Measurements from ENCODE around the gene BICD1.

BICD1 gene

GRCh38 chr12:32281098-32281497 lies 174.5 kb downstream of the BICD1 start:
- DNase-seq (ENCODE audit: low read depth in 2 of 2), result no peak

DNA sequence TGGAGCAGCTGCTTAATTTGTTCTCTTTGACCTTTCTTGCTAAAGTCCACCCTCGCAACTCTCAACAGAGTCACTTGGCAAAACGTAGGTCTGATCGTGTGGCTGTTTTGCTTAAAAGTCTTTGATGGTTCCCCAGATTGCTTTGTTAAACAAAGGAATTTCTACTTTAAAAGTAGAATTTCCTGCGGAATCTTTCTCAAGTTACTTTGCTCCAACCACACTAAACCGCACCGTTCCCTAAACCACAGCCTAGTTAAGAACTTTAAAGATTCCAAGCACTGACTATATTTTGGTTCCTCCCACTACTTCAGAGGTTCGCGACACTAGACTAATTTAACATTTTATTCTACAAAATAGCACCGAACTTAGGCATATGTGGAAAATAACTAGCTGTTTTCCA lies 177.9 kb downstream of the BICD1 start:
- no peak for DNase-seq (ENCODE audit: low read depth in 2 of 2)

DNA sequence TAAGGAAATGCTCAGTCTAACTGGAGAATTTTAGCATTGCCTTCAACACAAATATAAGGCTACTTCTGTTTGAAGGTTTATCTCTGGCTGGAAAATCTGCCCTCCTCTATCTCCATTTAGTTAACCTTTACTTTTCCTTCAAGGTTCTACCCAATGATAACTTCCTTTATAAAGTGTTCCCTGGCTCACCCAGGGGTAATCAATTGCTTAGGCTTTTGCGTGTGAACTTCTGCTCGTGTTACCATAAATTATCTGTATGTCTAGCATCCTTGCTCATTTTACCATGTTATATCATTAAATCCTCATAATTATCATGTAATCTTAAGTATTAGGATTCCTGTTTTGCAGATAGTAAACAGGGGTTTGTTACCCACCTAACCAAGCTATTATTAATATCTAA lies 178.4 kb downstream of the BICD1 start:
- DNase-seq (ENCODE audit: low read depth in 2 of 2), result no peak

DNA sequence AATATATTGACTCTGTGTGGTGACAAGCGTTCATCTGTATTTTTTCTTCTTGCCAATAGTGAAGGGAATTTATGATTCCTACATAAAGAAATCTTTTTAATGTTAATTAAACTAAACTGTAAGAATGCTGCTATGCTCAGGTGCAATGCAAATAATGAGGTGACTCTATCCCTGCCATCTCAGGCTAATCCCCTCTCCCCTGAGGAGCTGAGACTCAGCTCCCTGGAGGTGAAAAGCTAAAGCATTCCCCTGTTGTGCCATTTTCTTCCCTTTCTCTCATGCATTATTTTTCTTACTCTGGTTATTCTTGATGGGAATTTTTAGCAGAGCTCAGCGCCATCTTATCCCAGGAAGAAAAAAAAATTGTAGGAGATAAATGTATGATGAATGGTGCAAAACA lies 178.8 kb downstream of the BICD1 start:
- no peak for DNase-seq (ENCODE audit: low read depth in 2 of 2)

DNA sequence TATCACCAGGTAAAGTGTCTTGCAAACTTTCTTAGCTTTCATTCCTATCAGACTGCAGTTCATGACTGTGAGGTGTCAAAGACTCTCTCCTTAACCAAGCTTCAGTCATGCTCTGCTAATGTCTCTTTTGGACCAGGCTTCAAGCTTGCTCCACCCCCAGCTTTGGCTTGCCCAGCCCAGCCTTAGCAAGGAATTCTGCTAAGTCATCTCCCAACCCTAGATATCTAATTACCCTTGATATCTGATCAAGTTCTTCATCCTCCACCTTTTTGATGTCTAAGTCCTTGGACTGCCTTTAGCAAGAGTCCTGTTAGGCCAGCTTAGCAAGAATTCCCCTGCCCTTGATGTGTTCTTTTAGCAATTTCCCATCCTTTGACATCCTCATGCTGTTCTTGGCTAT lies 183.8 kb downstream of the BICD1 start:
- DNase-seq (ENCODE audit: low read depth in 2 of 2), result no peak

- DNase-seq (ENCODE audit: low read depth in 2 of 2), result no peak
Observed at GRCh38 chr12:32292151-32292550, 185.5 kb downstream of the BICD1 start.

GRCh38 chr12:32293808-32294419 lies 187.3 kb downstream of the BICD1 start:
- no peak for DNase-seq (ENCODE audit: low read depth in 2 of 2)

DNA sequence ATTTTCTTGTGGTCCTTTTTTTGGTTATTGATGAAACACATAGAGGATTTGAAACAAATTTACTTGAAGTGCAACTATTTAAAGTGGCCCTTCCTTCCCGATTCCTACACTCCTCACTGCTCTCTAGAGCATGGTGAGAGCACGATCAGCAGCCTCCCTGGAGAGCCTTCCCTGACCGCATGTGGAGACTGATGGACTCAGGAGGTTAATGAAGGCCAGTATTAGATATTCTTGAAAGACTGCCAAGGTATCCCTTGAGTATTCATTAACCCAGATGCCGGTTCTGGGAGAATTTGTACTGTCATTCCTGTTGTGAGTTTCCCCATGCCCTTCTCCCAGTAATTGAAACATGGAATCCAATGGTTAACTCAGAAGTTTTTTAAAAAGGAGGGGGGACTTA lies 189.9 kb downstream of the BICD1 start:
- DNase-seq (ENCODE audit: low read depth in 2 of 2), result no peak

GRCh38 chr12:32298917-32299316 lies 192.3 kb downstream of the BICD1 start:
- DNase-seq (ENCODE audit: low read depth in 2 of 2), result no peak

DNA sequence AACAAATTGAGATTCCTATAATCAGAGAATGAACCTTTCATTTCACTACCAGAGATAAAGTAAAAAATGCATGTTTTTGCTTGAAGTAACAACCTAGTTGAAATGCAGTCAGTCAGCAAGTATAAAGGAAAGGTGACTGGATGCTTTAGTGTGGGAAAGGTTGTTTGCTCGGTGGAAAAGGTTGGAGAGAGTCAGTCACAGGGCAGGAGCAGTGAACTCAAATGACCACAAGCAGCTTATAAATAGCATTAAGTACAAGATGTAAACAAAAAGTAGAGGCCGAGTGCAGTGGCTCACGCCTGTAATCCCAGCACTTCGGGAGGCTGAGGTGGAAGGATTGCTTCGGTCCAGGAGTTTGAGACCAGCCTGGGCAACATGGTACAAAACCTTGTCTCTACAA lies 194.6 kb downstream of the BICD1 start:
- no peak for DNase-seq (ENCODE audit: low read depth in 2 of 2)

DNA sequence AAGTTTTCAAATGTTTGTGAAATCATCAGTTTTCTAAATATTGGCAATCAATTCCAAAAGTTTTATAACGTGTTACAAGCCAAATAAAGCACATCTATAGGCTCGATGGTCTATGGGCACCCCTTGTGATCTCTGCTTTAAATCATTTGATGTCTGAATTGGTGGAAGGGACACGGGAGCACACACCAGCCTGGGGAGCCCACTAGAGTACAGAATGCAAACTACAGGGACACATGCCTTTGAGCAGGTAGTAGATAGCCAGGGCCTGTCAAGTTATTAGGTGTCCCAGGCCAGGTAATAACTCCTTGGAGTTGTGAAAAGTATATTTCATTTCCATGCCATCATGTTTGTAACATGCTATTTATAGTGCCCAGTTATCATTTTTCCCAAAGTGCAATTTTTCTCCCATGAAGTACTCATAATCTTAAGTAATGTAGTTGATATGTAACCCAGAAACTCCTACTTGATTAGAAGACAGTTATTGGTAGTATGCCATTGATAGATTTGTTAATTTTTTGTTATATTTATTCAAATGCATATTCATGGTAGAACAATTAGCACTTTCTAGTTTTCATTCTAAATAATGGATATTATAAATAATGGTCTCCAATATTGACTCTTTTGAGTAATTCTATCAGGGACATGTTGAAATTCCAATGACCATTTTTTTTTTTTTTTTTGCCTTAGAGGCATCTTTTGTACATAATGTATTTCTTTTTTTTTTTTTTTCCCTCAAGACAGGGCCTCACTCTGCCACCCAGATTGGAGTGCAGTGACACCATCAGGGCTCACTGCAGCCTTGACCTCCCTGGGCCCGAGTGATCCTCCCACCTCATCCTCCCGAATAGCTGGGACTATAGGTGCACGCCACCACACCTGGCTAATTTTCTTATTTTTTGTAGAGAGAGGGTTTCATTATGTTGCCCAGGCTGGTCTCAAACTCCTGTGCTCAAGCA lies 195.8 kb downstream of the BICD1 start:
- no peak for DNase-seq (ENCODE audit: low read depth in 2 of 2)

- DNase-seq (ENCODE audit: low read depth in 2 of 2), result no peak
Observed at GRCh38 chr12:32303174-32303549, 196.5 kb downstream of the BICD1 start.

DNA sequence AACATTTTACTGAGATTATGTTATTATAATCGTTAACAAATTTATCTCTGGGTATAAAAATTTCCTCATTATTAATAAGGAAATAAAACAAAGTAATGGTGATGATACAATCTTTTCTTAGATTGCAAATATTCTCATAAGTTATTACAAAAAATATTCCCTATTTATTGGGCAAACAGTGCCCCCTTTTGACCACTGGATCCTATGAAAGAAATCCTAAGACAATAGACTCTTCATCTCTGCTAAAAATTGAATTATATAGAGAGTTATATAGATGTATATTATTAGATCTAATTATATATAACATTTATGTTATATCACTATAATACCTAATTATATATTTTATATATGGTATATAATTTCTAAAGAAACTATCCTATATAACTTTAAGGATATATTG lies 198.5 kb downstream of the BICD1 start:
- DNase-seq (ENCODE audit: low read depth in 2 of 2), result no peak

GRCh38 chr12:32307326-32307725 lies 200.7 kb downstream of the BICD1 start:
- DNase-seq (ENCODE audit: low read depth in 2 of 2), result no peak

DNA sequence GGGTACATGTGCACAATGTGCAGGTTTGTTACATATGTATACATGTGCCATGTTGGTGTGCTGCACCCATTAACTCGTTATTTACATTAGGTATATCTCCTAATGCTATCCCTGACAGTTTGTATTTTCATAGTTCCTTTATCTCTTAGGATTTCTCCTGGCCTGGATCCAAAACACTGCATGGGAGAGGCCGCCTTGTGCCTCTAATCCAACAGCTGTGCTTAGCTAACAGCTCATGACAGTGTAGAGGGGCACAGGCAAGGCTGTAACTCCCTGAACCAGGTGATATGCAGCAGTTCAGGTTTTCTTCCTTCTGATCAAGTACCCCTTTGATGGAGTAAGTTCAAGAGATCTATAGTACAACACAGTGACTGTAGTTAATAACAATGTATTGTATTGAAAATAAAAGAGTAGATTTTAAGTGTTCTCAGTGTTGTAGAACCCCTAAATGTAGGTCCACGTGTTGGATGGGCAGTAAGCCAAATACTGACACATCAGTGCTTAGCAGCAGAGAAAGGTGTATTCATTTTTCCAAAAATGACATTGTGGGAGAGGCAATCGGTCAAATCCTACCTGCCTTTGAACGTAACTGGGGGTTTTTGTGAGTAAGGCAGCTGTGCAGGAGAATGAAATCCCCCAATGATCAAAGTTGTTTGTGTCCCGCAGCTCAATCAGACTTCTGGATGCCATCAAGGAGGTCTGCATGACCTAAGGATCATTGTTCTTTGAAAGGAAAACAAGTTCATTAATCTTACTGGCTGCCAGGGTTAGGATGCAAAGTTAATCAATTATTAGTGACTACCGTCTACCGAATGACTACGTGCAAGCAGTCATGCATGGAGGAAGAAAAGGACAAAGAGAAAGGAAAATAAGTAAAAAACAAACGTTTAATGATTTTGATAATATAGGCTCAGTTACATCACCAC lies 203.4 kb downstream of the BICD1 start:
- DNase-seq (ENCODE audit: low read depth in 2 of 2), result no peak

DNA sequence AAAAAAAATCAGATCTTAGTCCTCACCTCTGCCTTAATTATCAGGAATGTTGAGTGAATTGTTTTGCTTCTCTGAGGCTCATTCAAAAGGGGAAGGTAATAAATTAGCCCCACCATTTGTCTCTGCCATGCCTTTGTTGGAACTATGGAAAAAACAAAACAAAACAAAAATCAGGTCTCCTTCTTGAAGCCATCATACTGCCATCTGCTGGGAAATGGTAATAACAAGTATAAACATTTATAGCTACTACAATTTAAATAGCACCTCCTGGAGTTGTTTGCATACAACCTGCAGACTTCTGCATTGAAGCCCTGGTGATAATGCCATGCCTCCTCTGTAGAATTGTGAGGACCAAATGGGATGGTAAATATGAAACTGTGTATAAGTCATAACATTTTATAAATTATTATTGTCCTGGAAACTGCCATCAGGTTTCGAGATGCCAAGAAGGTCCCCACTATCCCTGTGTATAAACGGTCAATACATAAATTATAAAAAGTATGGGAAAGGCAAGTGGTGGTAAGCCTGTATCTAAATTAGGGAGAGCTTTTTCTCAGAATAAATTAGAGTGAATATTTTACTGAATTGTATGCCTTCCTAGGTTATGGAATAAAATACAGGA lies 205.5 kb downstream of the BICD1 start:
- DNase-seq (ENCODE audit: low read depth in 2 of 2), result no peak

DNA sequence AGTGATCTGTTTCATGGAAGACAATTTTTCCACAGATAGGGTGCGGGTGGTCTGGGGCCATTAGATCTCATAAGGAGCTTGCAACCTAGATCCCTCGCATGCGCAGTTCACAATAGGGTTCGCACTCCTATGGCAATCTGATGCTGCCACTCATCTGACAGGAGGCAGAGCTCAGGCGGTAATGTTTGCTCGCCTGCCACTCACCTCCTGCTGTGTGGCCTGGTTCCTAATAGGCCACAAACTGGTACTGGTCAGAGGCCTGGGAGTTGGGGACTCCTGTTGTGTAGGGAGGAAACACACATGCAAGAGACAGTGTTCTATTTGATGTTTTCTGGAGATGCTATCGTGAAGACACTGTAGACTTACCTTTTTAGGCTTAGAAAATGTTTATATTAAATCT lies 215.7 kb downstream of the BICD1 start:
- DNase-seq (ENCODE audit: low read depth in 2 of 2), result no peak

- no peak for DNase-seq (ENCODE audit: low read depth in 2 of 2)
Observed at GRCh38 chr12:32331133-32331532, 224.5 kb downstream of the BICD1 start.

DNA sequence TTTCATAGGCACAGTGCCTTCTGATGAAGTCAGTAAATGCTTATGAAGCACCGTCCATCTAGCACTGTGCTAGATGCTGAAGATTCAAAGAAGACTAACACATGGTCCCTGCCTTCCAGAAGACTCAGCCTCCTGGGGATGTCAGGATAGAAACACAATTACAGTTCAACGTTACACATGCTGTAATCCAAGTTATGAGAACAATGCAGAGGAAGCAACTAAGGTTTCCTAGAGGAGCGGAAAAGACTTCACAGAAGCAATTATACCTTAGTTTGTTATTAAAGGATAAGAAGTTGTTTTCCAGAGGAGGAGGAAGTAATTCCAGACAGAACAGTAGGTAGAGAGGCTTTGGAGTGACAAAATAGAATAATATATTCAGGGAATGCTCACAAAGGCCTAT lies 225.8 kb downstream of the BICD1 start:
- DNase-seq (ENCODE audit: low read depth in 2 of 2), result no peak

DNA sequence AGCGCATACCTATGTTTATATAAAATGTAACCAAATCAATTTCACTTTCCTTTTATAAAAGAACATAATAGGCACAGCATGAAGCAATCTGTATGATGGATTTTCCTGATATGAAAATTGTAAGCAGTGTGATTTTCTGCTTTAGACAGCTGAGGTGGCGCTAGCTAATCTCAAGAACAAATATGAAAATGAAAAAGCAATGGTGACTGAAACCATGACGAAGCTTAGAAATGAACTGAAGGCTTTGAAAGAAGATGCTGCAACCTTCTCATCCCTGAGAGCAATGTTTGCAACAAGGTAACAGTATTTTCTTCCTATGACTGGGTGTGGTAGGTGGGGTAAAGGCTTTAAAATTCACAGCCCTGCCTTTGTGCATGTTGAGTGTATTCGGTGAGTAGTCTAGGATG lies 227.7 kb downstream of the BICD1 start:
- no peak for DNase-seq (ENCODE audit: low read depth in 2 of 2)

DNA sequence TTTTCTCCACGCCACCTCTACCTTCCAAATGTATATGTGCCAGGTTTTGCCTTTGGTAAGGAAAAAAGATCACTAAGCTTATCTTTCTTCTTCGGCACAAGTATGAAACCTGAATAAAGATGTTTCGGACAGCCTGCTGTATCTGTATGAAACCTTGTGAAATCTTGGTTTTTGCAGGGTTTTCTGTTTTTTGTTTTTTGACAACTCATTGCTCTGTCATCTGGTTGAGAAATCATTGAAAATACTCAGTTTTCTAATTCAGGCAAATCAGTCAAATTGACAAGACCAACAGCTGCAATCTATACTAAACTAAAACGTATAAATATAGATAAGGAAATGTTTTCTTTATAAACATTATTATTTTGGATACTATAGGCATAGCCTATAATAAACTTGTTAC lies 229.6 kb downstream of the BICD1 start:
- no peak for DNase-seq (ENCODE audit: low read depth in 2 of 2)

DNA sequence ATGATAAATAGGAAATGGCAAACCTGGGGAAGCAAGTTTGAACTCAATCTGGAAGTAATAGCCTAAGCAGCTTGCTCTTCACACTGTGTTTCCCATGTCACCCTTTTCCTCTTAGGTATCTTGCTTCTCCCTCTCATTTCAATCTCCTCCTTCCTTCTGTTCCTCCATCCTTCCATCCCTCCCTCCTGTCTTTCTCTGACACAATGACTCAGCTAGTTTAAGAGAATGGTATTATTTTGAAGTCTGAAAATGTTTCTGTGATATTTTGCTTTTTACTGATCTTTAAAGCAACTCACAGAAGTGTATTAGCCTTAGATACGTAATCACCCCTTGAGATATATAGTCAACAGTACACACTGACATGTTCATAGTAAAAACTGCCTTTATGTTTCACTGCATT lies 236.8 kb downstream of the BICD1 start:
- DNase-seq (ENCODE audit: low read depth in 2 of 2), result no peak
